ENCODE measurements around the gene INO80D. TPM values are rescaled to one million over a fixed set of nuclear protein-coding genes. Genes with fewer than 3 reads are reported as not detected.
"Not testable (repeated sequence)": the region's sequence is repeated elsewhere in the genome, so short reads cannot be mapped to it uniquely, and the experiment has no call there.

Gene INO80D
- total RNA-seq, 1 donor from 2014 or later = 25.2 TPM

DNA sequence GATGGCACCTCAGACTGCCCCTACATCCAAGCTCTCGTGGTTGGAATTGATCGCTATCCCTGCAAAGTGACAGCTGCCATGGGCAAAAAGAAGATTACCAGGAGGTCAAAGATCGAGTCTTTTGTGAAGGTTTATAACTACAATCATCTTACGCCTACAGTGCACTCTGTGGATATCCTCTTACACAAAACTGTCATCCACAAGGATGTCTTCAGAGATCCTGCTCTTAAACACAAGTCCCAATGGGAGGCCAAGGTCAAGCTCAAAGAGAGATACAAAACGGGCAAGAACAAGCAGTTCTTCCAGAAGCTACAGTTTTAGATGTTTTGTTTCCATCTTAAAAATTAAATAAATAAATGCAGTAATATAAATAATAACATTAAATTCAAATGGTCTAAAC lies 45.4 kb downstream of the INO80D start:
- TF ChIP-seq, protein P1, sequence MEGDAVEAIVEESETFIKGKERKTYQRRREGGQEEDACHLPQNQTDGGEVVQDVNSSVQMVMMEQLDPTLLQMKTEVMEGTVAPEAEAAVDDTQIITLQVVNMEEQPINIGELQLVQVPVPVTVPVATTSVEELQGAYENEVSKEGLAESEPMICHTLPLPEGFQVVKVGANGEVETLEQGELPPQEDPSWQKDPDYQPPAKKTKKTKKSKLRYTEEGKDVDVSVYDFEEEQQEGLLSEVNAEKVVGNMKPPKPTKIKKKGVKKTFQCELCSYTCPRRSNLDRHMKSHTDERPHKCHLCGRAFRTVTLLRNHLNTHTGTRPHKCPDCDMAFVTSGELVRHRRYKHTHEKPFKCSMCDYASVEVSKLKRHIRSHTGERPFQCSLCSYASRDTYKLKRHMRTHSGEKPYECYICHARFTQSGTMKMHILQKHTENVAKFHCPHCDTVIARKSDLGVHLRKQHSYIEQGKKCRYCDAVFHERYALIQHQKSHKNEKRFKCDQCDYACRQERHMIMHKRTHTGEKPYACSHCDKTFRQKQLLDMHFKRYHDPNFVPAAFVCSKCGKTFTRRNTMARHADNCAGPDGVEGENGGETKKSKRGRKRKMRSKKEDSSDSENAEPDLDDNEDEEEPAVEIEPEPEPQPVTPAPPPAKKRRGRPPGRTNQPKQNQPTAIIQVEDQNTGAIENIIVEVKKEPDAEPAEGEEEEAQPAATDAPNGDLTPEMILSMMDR (IDR thresholded peaks at IDR 0.05; ENCODE audit: unreplicated experiment) = no peak
- H3K27ac Mint-ChIP-seq = no peak overlapping the region
- no peaks in the 10 kb centered on the region for H3K4me1 Mint-ChIP-seq (ENCODE audit: low read depth)
- H3K4me3 Mint-ChIP-seq (ENCODE audit: low read depth) = no peak overlapping the region
- peaks cover 7% of the 10 kb centered on the region for H3K9me3 Mint-ChIP-seq (ENCODE audit: low read depth)
- H3K36me3 Mint-ChIP-seq (ENCODE audit: insufficient read depth) = peaks cover 37% of the 10 kb centered on the region
- no peak for DNase-seq (ENCODE audit: low spot score, unreplicated experiment)
- no peaks in the 10 kb centered on the region for H3K27me3 Mint-ChIP-seq

DNA sequence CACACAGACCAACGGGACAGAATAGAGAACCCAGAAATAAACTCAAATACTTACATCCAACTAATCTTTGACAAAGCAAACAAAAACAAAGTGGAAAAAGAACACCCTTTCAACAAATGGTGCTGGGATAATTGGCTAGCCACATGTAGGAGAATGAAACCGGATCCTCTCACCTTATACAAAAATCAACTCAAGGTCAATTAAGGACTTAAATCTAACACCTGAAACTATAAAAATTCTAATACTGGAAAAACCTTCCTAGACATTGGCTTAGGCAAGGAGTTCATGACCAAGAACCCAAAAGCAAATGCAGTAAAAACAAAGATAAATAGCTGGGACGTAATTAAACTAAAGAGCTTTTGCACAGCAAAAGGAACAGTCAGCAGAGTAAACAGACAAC lies 50.6 kb downstream of the INO80D start:
- Mint-ChIP-seq H3K36me3 (ENCODE audit: insufficient read depth) (peaks cover 59% of the 10 kb centered on the region), H3K9me3 (ENCODE audit: low read depth) (peaks cover 33% of the 10 kb centered on the region)
- not testable (repeated sequence) for H3K4me3 Mint-ChIP-seq (ENCODE audit: low read depth); H3K27ac Mint-ChIP-seq; H3K27me3 Mint-ChIP-seq; H3K4me1 Mint-ChIP-seq (ENCODE audit: low read depth); DNase-seq (ENCODE audit: low spot score, unreplicated experiment)

DNA sequence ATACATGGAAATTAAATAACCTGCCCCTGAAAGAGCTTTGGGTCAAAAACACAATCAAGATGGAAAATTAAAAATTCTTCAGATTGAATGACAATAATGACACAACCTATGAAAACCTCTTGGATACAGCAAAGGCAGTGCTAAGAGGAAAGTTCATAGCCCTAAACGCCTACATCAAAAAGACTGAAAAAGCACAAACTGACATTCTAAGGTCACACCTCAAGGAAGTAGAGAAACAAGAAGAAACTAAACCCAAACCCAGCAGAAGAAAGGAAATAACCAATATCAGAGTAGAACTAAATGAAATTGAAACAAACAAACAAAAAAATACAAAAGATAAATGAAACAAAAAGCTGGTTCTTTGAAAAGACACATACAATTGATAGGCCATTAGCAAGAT lies 52.5 kb downstream of the INO80D start:
- DNase-seq (ENCODE audit: low spot score, unreplicated experiment); H3K27me3 Mint-ChIP-seq; H3K4me1 Mint-ChIP-seq (ENCODE audit: low read depth); H3K4me3 Mint-ChIP-seq (ENCODE audit: low read depth); H3K27ac Mint-ChIP-seq: not testable (repeated sequence)
- Mint-ChIP-seq H3K9me3 (ENCODE audit: low read depth) (peaks cover 33% of the 10 kb centered on the region), H3K36me3 (ENCODE audit: insufficient read depth) (peaks cover 55% of the 10 kb centered on the region)

DNA sequence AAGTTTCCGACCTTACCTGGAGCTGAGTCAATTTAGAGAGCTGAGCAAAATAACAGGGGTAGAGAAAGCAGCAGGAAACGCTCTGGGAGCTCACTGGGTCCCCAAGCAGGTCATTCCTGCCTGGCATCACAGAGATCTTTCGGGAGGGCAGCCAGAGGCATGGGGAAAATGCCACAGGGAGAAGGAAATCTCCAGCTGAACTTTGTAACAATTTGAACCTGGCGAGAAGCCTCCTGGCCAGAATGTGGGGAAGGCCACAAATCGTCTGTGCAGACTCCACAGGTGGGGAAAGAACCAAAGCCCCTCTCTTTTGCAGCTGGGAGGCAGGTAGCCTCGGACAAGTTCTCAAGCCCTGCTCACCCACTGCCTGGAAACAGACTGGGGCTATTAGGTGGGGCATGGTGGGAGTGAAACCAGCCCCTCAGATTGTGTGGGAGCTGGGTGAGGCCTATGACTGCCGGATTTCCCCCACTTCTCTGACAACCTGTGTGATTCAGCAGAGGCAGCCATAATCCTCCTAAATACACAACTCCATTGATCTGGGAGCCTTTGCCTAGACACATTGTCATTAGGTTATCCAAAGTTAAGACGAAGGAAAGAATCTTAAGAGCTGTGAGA lies 53.9 kb downstream of the INO80D start:
- Mint-ChIP-seq H3K4me3 (ENCODE audit: low read depth) (no peak overlapping the region), H3K27ac (no peak overlapping the region), H3K4me1 (ENCODE audit: low read depth) (peaks cover 2% of the 10 kb centered on the region), H3K9me3 (ENCODE audit: low read depth) (peaks cover 33% of the 10 kb centered on the region), H3K36me3 (ENCODE audit: insufficient read depth) (peaks cover 55% of the 10 kb centered on the region), H3K27me3 (no peaks in the 10 kb centered on the region)
- no peak for DNase-seq (ENCODE audit: low spot score, unreplicated experiment)
- TF ChIP-seq, protein P1 (IDR thresholded peaks at IDR 0.05; ENCODE audit: unreplicated experiment) = no peak

DNA sequence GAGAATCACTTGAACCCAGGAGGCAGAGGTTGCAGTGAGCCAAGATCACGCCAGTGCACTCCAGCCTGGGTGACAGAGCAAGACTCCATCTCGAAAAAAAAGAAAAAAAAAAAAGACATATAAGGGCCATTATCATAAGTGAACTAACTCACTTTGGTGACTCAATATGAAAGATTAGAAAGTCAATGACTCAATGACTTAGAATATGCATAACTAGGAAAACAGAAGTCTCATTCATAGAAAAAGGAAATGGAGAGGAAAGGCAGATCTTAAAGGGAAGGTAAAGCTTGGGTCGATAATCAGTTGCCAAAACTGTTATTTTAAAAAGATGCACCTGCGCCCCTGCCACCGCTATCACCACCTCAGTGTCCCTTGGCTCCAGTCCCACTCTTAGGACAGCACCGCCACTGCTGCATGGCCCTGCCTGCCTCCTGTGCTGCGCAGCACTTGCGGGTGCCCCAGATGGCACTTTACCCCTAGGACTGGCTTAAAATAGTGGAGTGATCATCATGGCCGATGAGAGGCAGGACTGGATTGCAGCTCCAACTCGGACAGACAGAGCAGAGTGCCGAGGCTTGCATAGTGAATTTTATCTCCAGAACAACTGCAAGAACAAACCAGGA lies 54.7 kb downstream of the INO80D start:
- Mint-ChIP-seq H3K4me1 (ENCODE audit: low read depth) (peaks cover 2% of the 10 kb centered on the region), H3K9me3 (ENCODE audit: low read depth) (peaks cover 33% of the 10 kb centered on the region), H3K27ac (no peak overlapping the region), H3K27me3 (no peaks in the 10 kb centered on the region), H3K36me3 (ENCODE audit: insufficient read depth) (peaks cover 48% of the 10 kb centered on the region), H3K4me3 (ENCODE audit: low read depth) (no peak overlapping the region)
- DNase-seq (ENCODE audit: low spot score, unreplicated experiment) = no peak
- TF ChIP-seq, protein P1 (IDR thresholded peaks at IDR 0.05; ENCODE audit: unreplicated experiment) = no peak

DNA sequence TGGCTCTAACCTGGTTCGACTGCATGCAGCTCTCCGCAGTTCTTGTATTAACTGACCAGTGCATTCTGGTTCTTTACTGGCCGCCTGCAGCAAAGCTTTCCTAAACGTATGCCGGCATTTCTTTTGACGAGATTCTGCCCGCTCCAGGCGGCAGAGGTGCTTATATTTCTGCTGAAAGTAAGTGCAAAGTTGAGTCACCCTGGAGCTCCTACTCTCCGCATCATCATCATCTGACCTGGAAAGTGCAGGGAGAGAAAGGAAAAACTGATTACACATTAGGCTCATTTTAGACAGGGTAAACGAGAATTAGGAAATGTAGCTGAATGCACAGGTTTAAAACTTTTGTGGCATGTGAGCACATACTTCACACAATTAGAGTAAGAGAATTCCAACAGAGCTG lies 57.9 kb downstream of the INO80D start:
- DNase-seq (ENCODE audit: low spot score, unreplicated experiment) = no peak
- Mint-ChIP-seq H3K4me3 (ENCODE audit: low read depth) (no peak overlapping the region), H3K27me3 (no peaks in the 10 kb centered on the region), H3K9me3 (ENCODE audit: low read depth) (peaks cover 7% of the 10 kb centered on the region), H3K4me1 (ENCODE audit: low read depth) (peaks cover 2% of the 10 kb centered on the region), H3K36me3 (ENCODE audit: insufficient read depth) (peaks cover 22% of the 10 kb centered on the region), H3K27ac (peak overlapping the region; percentile 54)
- TF ChIP-seq, protein P1 (IDR thresholded peaks at IDR 0.05; ENCODE audit: unreplicated experiment) = no peak

Data from progenitor cell of endocrine pancreas (in vitro differentiated cells).